HepG2 (cell line): ENCODE results near the gene CACTIN. TPM values are rescaled to one million over a fixed set of nuclear protein-coding genes. Genes with fewer than 3 reads are reported as not detected.

Experiments used
- ATAC-seq: fragments of 200-7000 bp; cut with Tn5 transposase; 3 replicates; pipeline ENCODE4 v1.9.1; 2020; ENCODE audit warnings: mild to moderate bottlenecking, moderate library complexity
- BruUV-seq: library from RNA; stranded (reverse); fragments of 400-500 nt; replicated peaks from 2 replicates; lab custom pipeline; 2021; lab: Mats Ljungman, UMichigan
- CTCF ChIA-PET: fragments of 300-600 bp; formaldehyde crosslinking; extraction: SDS; loops from one replicate; lab custom pipeline; 2021; ENCODE audit warnings: low total read pairs, inconsistent platforms, low intra/inter-chr PET ratio; lab: Yijun Ruan, JAX
- POLR2A ChIA-PET: fragments of 350-600 bp; sonication (Branson Sonifier 250); formaldehyde crosslinking; loops from one replicate; lab custom pipeline; 2020; ENCODE audit warnings: antibody characterized with exemption, inconsistent platforms; lab: Yijun Ruan, JAX
- DNase-seq: peaks from one replicate; pipeline ENCODE4 v3.0.0-alpha.2; 2015; ENCODE audit warnings: low spot score
- FAIRE-seq: peaks from 3 replicates; lab custom pipeline; 2011; peaks lifted over from hg19 to GRCh38; lab: Jason Lieb, UNC
- H2AFZ ChIP-seq: one replicate; pipeline ENCODE4 v1.6.1; 2011; ENCODE audit warnings: low read length, inconsistent platforms
- H3K27ac ChIP-seq: fragments of 300-600 bp; 3 replicates; pipeline ENCODE4 v1.8.0; 2011; ENCODE audit warnings: mixed run types, mild to moderate bottlenecking, mixed read lengths, low read length, inconsistent platforms; ENCODE audit not compliant: insufficient read depth; ENCODE audit errors: extremely low read length
- H3K27me3 ChIP-seq, 2 experiments: fragments of 200-600 bp in 1 of 2; 2 replicates in 1 of 2; 3 replicates in 1 of 2; pipeline versions ENCODE4 v1.6.0 to v1.8.0; 2011; ENCODE audit warnings: low read length in 2 of 2, mild to moderate bottlenecking in 2 of 2, moderate library complexity in 2 of 2, inconsistent platforms in 1 of 2; ENCODE audit not compliant: insufficient read depth in 2 of 2, control insufficient read depth in 1 of 2
- H3K36me3 ChIP-seq, 2 experiments: fragments of 200-600 bp in 1 of 2; replicated peaks in 1 of 2; 2 replicates in 1 of 2; 3 replicates in 1 of 2; pipeline versions ENCODE4 v1.5.1 to v1.8.0; 2011; ENCODE audit warnings: low read length in 2 of 2, inconsistent platforms in 1 of 2; ENCODE audit not compliant: insufficient read depth in 2 of 2, control insufficient read depth in 1 of 2
- H3K4me1 ChIP-seq: 2 replicates; pipeline ENCODE4 v1.5.1; 2012; ENCODE audit warnings: low read length, inconsistent platforms; ENCODE audit not compliant: insufficient read depth
- H3K4me2 ChIP-seq: 2 replicates; pipeline ENCODE4 v1.6.0; 2011; ENCODE audit warnings: low read depth, low read length, inconsistent platforms
- H3K4me3 ChIP-seq, 3 experiments: fragments of 200-600 bp in 1 of 3; sonication (generic), shearing (Covaris generic) in 1 of 3; replicated peaks in 1 of 3; 2 replicates each; pipeline ENCODE4 v1.5.1; 2011 to 2016; ENCODE audit warnings: low read length in 3 of 3, inconsistent platforms in 2 of 3, low read depth in 2 of 3, mild to moderate bottlenecking in 2 of 3, control low read depth in 1 of 3, mixed read lengths in 1 of 3; ENCODE audit not compliant: insufficient read depth in 1 of 3
- H3K79me2 ChIP-seq: one replicate; pipeline ENCODE4 v1.6.1; 2011; ENCODE audit warnings: low read length, inconsistent platforms; ENCODE audit not compliant: insufficient read depth
- H3K9ac ChIP-seq: 2 replicates; pipeline ENCODE4 v1.6.0; 2011; ENCODE audit warnings: mild to moderate bottlenecking, low read depth, low read length, inconsistent platforms; ENCODE audit not compliant: insufficient read depth
- H3K9me3 ChIP-seq: 2 replicates; pipeline ENCODE4 v1.5.1; 2012; ENCODE audit warnings: mild to moderate bottlenecking, low read length
- H4K20me1 ChIP-seq: 2 replicates; pipeline ENCODE4 v1.6.0; 2011; ENCODE audit warnings: inconsistent platforms, mild to moderate bottlenecking, low read length, moderate library complexity; ENCODE audit not compliant: insufficient read depth
- FOXA3 ChIP-seq: IDR thresholded peaks from 2 replicates; pipeline ENCODE4 v1.6.1; 2016; ENCODE audit warnings: missing genetic modification reagents, missing compliant biosample characterization
- GLI4 ChIP-seq: sonication (generic); formaldehyde crosslinking; IDR thresholded peaks from 2 replicates; pipeline ENCODE4 v1.5.1; 2020; ENCODE audit warnings: missing genetic modification reagents, mild to moderate bottlenecking, moderate library complexity, borderline replicate concordance
- HOXA5 ChIP-seq: sonication (generic); formaldehyde crosslinking; IDR thresholded peaks from 2 replicates; pipeline ENCODE4 v1.4.0; 2020; ENCODE audit warnings: missing genetic modification reagents
- HOXA7 ChIP-seq: sonication (generic); formaldehyde crosslinking; IDR thresholded peaks from 2 replicates; pipeline ENCODE4 v1.8.1; 2022; ENCODE audit warnings: mild to moderate bottlenecking, missing genetic modification reagents, moderate library complexity
- ISX ChIP-seq: sonication (generic); formaldehyde crosslinking; conservative IDR thresholded peaks from 2 replicates; pipeline ENCODE4 v1.5.0; 2020; ENCODE audit warnings: missing genetic modification reagents
- KLF13 ChIP-seq: sonication (generic); formaldehyde crosslinking; IDR thresholded peaks from 2 replicates; pipeline ENCODE4 v1.4.0; 2020; ENCODE audit warnings: mild to moderate bottlenecking, missing genetic modification reagents
- NRL ChIP-seq: sonication (generic); formaldehyde crosslinking; IDR thresholded peaks from 2 replicates; pipeline ENCODE4 v1.5.0; 2020; ENCODE audit warnings: missing genetic modification reagents, mild to moderate bottlenecking, moderate library complexity, borderline replicate concordance
- RBM39 ChIP-seq: fragments of 200-400 bp; formaldehyde crosslinking; IDR thresholded peaks from one replicate; pipeline ENCODE4 v1.6.1; 2018; ENCODE audit warnings: antibody characterized with exemption, mild to moderate bottlenecking, low read depth, low read length; ENCODE audit not compliant: poor library complexity, severe bottlenecking
- RORA ChIP-seq: sonication (generic); formaldehyde crosslinking; IDR thresholded peaks from 2 replicates; pipeline ENCODE4 v1.5.0; 2020; ENCODE audit warnings: mild to moderate bottlenecking, missing genetic modification reagents, moderate library complexity
- THAP9 ChIP-seq: sonication (generic); formaldehyde crosslinking; IDR thresholded peaks from 2 replicates; pipeline ENCODE4; 2020; ENCODE audit warnings: missing genetic modification reagents, mild to moderate bottlenecking, borderline replicate concordance
- ZNF333 ChIP-seq: sonication (generic); formaldehyde crosslinking; IDR thresholded peaks from 2 replicates; pipeline ENCODE4 v1.4.0; 2020; ENCODE audit warnings: mild to moderate bottlenecking, missing genetic modification reagents, borderline replicate concordance
- ZNF414 ChIP-seq: sonication (generic); formaldehyde crosslinking; IDR thresholded peaks from 2 replicates; pipeline ENCODE4 v1.5.0; 2020; ENCODE audit warnings: missing genetic modification reagents
- ZNF546 ChIP-seq: sonication (generic); formaldehyde crosslinking; conservative IDR thresholded peaks from 2 replicates; pipeline ENCODE4 v1.8.1; 2023; ENCODE audit warnings: mild to moderate bottlenecking, missing genetic modification reagents
- ZNF740 ChIP-seq: sonication (generic); formaldehyde crosslinking; IDR thresholded peaks from 2 replicates; pipeline ENCODE4 v1.4.0; 2020; ENCODE audit warnings: missing genetic modification reagents
- ZNF775 ChIP-seq: sonication (generic); formaldehyde crosslinking; IDR thresholded peaks from 2 replicates; pipeline ENCODE4 v1.4.0; 2020; ENCODE audit warnings: missing genetic modification reagents, mild to moderate bottlenecking, moderate library complexity, borderline replicate concordance
- ZSCAN21 ChIP-seq: sonication (generic); formaldehyde crosslinking; IDR thresholded peaks from 2 replicates; pipeline ENCODE4 v1.8.0; 2022; ENCODE audit warnings: mild to moderate bottlenecking, missing genetic modification reagents, moderate library complexity, borderline replicate concordance
- WGBS: methylation state at CpG from one replicate; pipeline ENCODE4 v1.1.6; 2017; ENCODE audit warnings: low lambda C conversion rate; 5-methylcytosine and 5-hydroxymethylcytosine counted together
- in situ Hi-C: cut with HindIII; loops from 2 replicates; pipeline ENCODE4 v1.10.0; 2017; ENCODE audit warnings: low pct_unique_long_range_greater_than_20kb; ENCODE audit not compliant: extremely low pct_ligation_motif_present
- intact Hi-C: fragments of 100-400 bp; cut with micrococcal nuclease; formaldehyde crosslinking; loops from one replicate; pipeline ENCODE4 v1.10.0; 2022; ENCODE audit not compliant: unreplicated experiment
- polyA plus RNA-seq, 8 experiments: library from polyadenylated mRNA; depleted of rRNA in 3 of 8; stranded (reverse) in 7 of 8; unstranded in 1 of 8; fragments of >200 nt; fragmentation: Illumina TruSeq in 4 of 8; extraction: Trizol in 4 of 8; gene quantifications; 2 replicates each; pipeline versions ENCODE4 v1.2.1 to v1.2.3, GENCODE V29; 2011 to 2016; ENCODE audit warnings: low read depth in 4 of 8, missing spikeins in 1 of 8, mixed read lengths in 1 of 8; ENCODE audit not compliant: insufficient read depth in 1 of 8
- total RNA-seq, 5 experiments: library from RNA; depleted of rRNA; stranded (reverse); fragments of >200 nt; fragmentation: Illumina TruSeq; extraction: Trizol; gene quantifications; 2 replicates each; pipeline ENCODE4 v1.2.3, GENCODE V29; 2016; ENCODE audit warnings: low read depth in 1 of 5

CACTIN gene
- total and polyA plus RNA-seq, 2 of the 13 experiments (the other 11 are each of a cell fraction or from before 2014, with no cell fraction given), result 10.0 to 16.6 TPM

- TF ChIP-seq ZNF740 (CRISPR knock-in tag) (no peak), KLF13 (CRISPR knock-in tag) (no peak), RBM39 (no peak), HOXA5 (CRISPR knock-in tag) (no peak)
Observed at GRCh38 chr19:3632098-3632497, 5.5 kb upstream of the CACTIN start (continued).

- H3K9ac ChIP-seq, result no peak overlapping the region
- TF ChIP-seq HOXA7 (CRISPR knock-in tag) (no peak), ZNF546 (no peak), THAP9 (no peak), NRL (CRISPR knock-in tag) (no peak), GLI4 (CRISPR knock-in tag) (no peak), ISX (CRISPR knock-in tag) (no peak), ZNF414 (CRISPR knock-in tag) (no peak), ZNF333 (CRISPR knock-in tag) (no peak), RORA (no peak), ZNF775 (CRISPR knock-in tag) (no peak), FOXA3 (CRISPR knock-in tag) (no peak), ZSCAN21 (CRISPR knock-in tag) (no peak)
Observed at GRCh38 chr19:3631053-3631861, 4.7 kb upstream of the CACTIN start.

More at GRCh38 chr19:3631053-3631861, 4.7 kb upstream of the CACTIN start:
- BruUV-seq, result no TSS peak
- no peak for FAIRE-seq
- no peak overlapping the region for H2AFZ ChIP-seq
- 0 out of 5 replicates have a peak, but pooled peaks cover 0 to 4% of the 10 kb centered on the region in 2 experiments for H3K36me3 ChIP-seq
- peaks cover 3% of the 10 kb centered on the region for H3K79me2 ChIP-seq
- no peak overlapping the region for H3K27ac ChIP-seq
- ChIA-PET CTCF (no interaction called here), POLR2A (no interaction called here)
- DNase-seq, result no peak
- no peak overlapping the region for H3K4me3 ChIP-seq
- no peaks in the 10 kb centered on the region for H3K9me3 ChIP-seq
- WGBS, result 96% methylated on average over 27 of the region's 43 CpGs
- in situ Hi-C loops, result no loop called here
- ATAC-seq, result no peak
- peaks cover 5% of the 10 kb centered on the region; the same call in 1 of the 2 replicates for H3K4me1 ChIP-seq
- intact Hi-C loops, result no loop called here
- H4K20me1 ChIP-seq, result peaks cover 2% of the 10 kb centered on the region; the same call in 1 of the 2 replicates
- no peak overlapping the region for H3K4me2 ChIP-seq
- H3K27me3 ChIP-seq, result no peaks in the 10 kb centered on the region; a peak in 1 of 5 replicates
